Parathyroid adenoma (tissue), 2 donors: ENCODE results near the gene RABGAP1.
A peak's percentile ranks its signal among the peaks of the same experiment; 100 is the strongest.

Source experiments
- H2AFZ ChIP-seq: fragments of 300-600 bp; sonication (generic); one replicate; pipeline ENCODE4 v1.7.0; 2017; ENCODE audit warnings: antibody characterized with exemption, mild to moderate bottlenecking
- H3K27ac ChIP-seq: fragments of 300-600 bp; sonication (generic); one replicate; pipeline ENCODE4 v1.7.0; 2017
- H3K27me3 ChIP-seq: fragments of 300-600 bp; sonication (generic); one replicate; pipeline ENCODE4 v1.7.0; 2017; ENCODE audit warnings: low read length; ENCODE audit not compliant: control insufficient read depth, insufficient read depth
- H3K36me3 ChIP-seq: fragments of 300-600 bp; sonication (generic); one replicate; pipeline ENCODE4 v1.7.0; 2017; ENCODE audit warnings: low read length; ENCODE audit not compliant: control insufficient read depth, insufficient read depth
- H3K4me1 ChIP-seq: fragments of 300-600 bp; sonication (generic); one replicate; pipeline ENCODE4 v1.7.0; 2017; ENCODE audit warnings: control low read depth
- H3K4me2 ChIP-seq: fragments of 300-600 bp; sonication (generic); one replicate; pipeline ENCODE4 v1.7.0; 2017; ENCODE audit warnings: low read length
- H3K4me3 ChIP-seq: fragments of 300-600 bp; sonication (generic); one replicate; pipeline ENCODE4 v1.7.0; 2017; ENCODE audit warnings: low read depth, low read length
- H3K79me2 ChIP-seq: fragments of 300-600 bp; sonication (generic); one replicate; pipeline ENCODE4 v1.7.0; 2017; ENCODE audit warnings: control low read depth
- H3K9ac ChIP-seq: fragments of 300-600 bp; sonication (generic); one replicate; pipeline ENCODE4 v1.7.0; 2017; ENCODE audit warnings: mild to moderate bottlenecking
- H3K9me3 ChIP-seq: fragments of 300-600 bp; sonication (generic); one replicate; pipeline ENCODE4 v1.7.0; 2017; ENCODE audit warnings: low read length; ENCODE audit not compliant: control insufficient read depth
- CTCF ChIP-seq: fragments of 300-600 bp; sonication (generic); IDR thresholded peaks from one replicate; pipeline ENCODE4 v1.7.0; 2017; ENCODE audit warnings: antibody characterized with exemption, mild to moderate bottlenecking
- donor health status: primary hyperparathyroidism.

Gene RABGAP1

GRCh38 chr9:122955961-122956360 lies 15.1 kb downstream of the RABGAP1 start:
- TF ChIP-seq CTCF = no peak

GRCh38 chr9:122961139-122961538 lies 20.3 kb downstream of the RABGAP1 start:
- no peak for TF ChIP-seq CTCF

More at GRCh38 chr9:122955961-122956360, 15.1 kb downstream of the RABGAP1 start:
- Histone ChIP-seq H3K4me1 (no peaks in the 10 kb centered on the region), H3K9ac (no peak overlapping the region), H3K27me3 (no peaks in the 10 kb centered on the region), H3K79me2 (peaks cover 15% of the 10 kb centered on the region), H2AFZ (no peak overlapping the region), H3K9me3 (no peaks in the 10 kb centered on the region), H3K4me3 (no peak overlapping the region), H3K4me2 (no peak overlapping the region), H3K36me3 (no peaks in the 10 kb centered on the region), H3K27ac (no peak overlapping the region)

GRCh38 chr9:122975196-122975595 lies 34.4 kb downstream of the RABGAP1 start:
- no peaks in the 10 kb centered on the region for H3K27me3 ChIP-seq
- H3K4me1 ChIP-seq = peaks cover 3% of the 10 kb centered on the region
- no peak overlapping the region for H3K4me2 ChIP-seq
- H3K9me3 ChIP-seq = no peaks in the 10 kb centered on the region
- H3K4me3 ChIP-seq = no peak overlapping the region
- peak overlapping the region; percentile 68 for H3K27ac ChIP-seq
- no peak for TF ChIP-seq CTCF
- H2AFZ ChIP-seq = no peak overlapping the region
- H3K79me2 ChIP-seq = peaks cover 2% of the 10 kb centered on the region
- H3K9ac ChIP-seq = no peak overlapping the region
- no peaks in the 10 kb centered on the region for H3K36me3 ChIP-seq

More at GRCh38 chr9:122961139-122961538, 20.3 kb downstream of the RABGAP1 start:
- H3K27me3 ChIP-seq = no peaks in the 10 kb centered on the region
- no peak overlapping the region for H2AFZ ChIP-seq
- no peak overlapping the region for H3K4me3 ChIP-seq
- H3K36me3 ChIP-seq = no peaks in the 10 kb centered on the region
- H3K9me3 ChIP-seq = no peaks in the 10 kb centered on the region
- no peak overlapping the region for H3K4me2 ChIP-seq
- H3K9ac ChIP-seq = no peak overlapping the region
- H3K4me1 ChIP-seq = no peaks in the 10 kb centered on the region
- H3K27ac ChIP-seq = no peak overlapping the region
- H3K79me2 ChIP-seq = no peaks in the 10 kb centered on the region

- Histone ChIP-seq H3K79me2 (peaks cover 3% of the 10 kb centered on the region), H3K9me3 (no peaks in the 10 kb centered on the region), H3K4me3 (no peak overlapping the region), H3K4me2 (no peak overlapping the region), H3K36me3 (no peaks in the 10 kb centered on the region), H3K27me3 (no peaks in the 10 kb centered on the region), H2AFZ (no peak overlapping the region), H3K4me1 (peaks cover 3% of the 10 kb centered on the region), H3K27ac (no peak overlapping the region), H3K9ac (no peak overlapping the region)
- TF ChIP-seq CTCF = no peak
Measured at GRCh38 chr9:122978601-122979000, 37.8 kb downstream of the RABGAP1 start.

GRCh38 chr9:122986010-122986409 lies 45.2 kb downstream of the RABGAP1 start:
- no peak for TF ChIP-seq CTCF
- H3K36me3 ChIP-seq = no peaks in the 10 kb centered on the region
- H2AFZ ChIP-seq = no peak overlapping the region
- H3K4me1 ChIP-seq = no peaks in the 10 kb centered on the region
- H3K9ac ChIP-seq = no peak overlapping the region
- H3K27ac ChIP-seq = no peak overlapping the region
- H3K27me3 ChIP-seq = no peaks in the 10 kb centered on the region
- no peak overlapping the region for H3K4me2 ChIP-seq
- H3K79me2 ChIP-seq = no peaks in the 10 kb centered on the region
- H3K4me3 ChIP-seq = no peak overlapping the region
- H3K9me3 ChIP-seq = no peaks in the 10 kb centered on the region
